ENCODE measurements around the gene CD46.
A peak's percentile ranks its signal among the peaks of the same experiment; 100 is the strongest.

Gene CD46

DNA sequence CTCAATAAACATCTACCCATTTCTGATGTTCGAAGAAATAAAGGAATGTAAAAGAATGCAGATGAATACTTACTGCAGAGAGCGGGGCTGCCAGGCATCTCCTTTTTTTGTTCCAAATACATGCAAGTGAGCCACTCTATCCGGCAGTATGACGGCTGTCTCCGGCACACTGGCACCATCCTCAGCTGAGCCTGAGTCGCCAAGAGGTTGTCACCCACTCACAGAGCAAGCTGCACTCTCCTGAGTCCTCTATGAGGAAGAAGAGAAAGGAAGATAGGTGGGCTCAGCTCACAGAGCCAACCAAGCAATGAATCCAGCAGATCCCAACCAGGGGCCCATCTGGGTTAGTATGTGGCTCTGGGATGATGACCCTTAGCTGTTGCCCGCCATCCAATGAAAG lies 65.3 kb downstream of the CD46 start:
- DNase-seq = no peak

DNA sequence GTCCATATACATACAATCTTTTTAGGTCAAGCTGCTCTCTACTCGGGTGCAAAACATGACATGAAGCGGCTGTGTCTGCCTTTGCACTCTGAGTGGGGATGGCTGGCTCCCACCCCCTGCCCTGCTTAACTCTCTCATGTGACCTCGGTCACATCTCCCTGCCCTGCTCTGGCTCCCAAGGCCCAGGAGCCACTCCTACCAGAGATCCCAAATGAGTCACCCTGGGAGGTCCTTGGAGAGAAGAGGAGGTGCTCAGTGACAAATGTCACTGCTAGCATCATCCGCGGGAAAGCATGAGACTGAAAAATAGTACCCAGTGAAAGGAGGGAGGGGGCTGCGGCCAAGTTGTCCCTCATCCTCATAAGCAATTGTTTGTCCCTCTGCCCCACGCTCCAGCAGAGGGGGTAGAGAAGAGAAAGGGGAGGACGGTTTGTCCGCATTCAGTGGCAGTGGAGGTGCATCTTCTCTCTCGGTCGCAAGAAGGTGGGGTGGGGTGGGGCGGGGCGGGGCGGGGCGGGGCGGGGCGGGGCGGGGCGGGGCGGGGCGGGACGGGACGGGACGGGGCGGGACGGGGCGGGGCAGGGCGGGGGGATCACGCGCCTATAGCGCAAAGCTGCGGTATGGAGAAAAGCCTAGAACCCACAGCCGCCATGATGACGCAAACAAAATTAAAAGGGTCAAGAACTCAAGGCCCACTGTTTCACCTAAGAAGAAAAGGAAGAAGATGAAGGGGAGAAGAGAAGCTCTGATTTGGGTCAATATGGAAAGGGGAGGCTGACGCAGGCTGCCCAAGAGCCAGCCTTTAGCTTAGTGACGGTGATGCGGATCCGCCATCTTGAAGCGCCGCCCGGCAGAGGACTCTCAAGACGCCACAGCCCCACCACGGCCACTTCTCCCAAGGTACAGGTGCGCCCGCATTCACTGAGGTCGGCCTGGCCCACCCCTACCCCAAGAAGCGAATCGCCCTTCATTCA lies 66.2 kb downstream of the CD46 start:
- no peak for DNase-seq

DNA sequence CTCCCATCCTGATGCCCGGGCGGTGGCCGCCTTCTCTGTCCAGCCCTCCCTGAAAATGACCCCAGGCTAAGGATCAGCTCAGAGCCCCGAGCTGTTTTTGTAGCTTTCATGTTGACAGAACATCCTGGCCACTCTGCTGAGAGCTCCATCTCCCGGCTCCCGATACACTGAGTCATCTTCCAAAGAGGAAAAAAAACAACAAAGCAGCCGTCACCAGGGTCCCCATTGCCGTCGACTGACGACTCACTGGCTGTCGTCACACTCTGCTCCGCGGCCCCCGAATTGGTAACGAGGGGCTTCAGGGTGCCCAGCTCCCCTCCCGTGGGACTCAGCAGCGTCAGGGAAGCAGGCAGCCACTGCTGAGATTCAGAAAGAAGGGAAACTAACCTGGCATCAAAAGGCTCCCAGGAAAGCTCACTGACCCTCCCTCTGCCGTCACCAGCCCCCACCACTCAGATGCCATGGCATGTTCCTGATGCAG lies 67.2 kb downstream of the CD46 start:
- no peak for DNase-seq

DNA sequence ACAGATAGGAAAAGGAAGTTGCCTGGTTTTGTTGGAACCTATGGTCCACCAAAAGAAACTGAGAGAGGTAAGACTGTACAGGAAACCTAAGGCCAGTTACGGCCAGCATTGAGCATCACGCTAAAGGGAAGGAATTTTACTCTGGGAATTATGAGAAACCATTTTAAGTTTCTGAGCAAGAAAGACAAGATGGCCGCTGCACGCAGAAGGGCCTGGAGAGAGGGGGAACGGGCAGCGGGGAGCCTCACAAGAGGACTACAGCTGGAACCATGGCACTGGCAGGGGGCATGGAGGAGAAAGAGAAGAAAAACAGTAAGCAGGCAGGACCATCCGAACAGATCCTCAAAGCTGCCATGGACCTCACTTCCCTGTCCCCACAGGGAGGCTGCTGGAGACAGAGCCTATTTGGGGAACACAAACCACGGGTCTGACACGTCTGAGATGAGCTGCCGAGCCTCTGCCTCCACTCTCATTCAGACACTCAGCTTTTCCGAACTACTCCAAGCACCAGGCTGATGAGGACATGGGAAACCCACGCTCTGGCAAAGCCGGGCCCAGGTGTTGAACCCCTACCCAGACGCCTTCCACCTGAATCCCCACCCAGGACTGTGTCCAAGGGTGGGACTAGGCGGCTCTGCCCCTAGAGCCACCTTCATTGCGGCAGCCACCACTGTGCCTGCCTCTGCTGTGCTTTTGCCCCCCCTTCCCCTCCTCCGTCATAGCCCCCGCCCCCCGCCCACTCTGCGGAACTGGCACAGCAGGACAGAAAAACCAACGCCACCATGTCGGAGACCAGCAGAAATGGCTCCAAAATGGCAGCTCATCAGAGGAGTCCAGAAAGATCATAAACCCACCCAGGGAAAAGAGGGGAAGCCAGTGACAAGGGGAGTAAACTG lies 69.0 kb downstream of the CD46 start:
- DNase-seq = no peak

DNA sequence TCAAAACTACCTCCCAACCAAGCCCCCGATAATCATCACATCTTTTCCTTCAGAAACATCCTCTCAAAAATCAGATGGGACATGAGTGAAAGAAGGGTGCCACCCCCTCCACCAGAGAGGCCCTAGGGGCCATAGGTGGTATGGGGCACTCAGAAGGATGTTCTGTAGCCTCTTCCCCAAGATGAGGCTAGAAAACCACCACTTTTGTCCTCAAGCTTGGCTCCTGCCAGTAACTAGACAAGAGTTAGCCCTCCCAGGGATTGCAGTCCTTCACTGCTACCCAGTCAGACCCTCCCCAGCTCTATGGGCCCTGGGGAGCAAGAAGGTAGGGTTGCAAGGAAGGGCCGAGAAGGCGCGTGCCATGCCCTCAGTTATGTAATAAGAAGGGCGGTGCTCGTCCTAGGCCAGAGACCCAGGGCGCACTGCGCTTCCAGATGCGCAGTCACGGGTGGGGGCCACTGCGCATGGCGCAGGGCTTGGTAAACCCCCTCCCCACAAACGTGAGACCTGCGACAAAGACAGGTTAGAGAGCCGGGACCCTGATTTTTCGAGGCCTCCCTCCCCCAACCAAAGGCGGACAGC lies 69.7 kb downstream of the CD46 start:
- no peak for DNase-seq

- no peak for DNase-seq
Measured at GRCh38 chr1:207822124-207822601, 70.3 kb downstream of the CD46 start.

GRCh38 chr1:207822602-207823451 lies 71.0 kb downstream of the CD46 start:
- DNase-seq = peak; percentile 11

- DNase-seq = no peak
Measured at GRCh38 chr1:207823531-207823879, 71.7 kb downstream of the CD46 start.

- peak; percentile 37 for DNase-seq
Measured at GRCh38 chr1:207823880-207824566, 72.2 kb downstream of the CD46 start.

DNA sequence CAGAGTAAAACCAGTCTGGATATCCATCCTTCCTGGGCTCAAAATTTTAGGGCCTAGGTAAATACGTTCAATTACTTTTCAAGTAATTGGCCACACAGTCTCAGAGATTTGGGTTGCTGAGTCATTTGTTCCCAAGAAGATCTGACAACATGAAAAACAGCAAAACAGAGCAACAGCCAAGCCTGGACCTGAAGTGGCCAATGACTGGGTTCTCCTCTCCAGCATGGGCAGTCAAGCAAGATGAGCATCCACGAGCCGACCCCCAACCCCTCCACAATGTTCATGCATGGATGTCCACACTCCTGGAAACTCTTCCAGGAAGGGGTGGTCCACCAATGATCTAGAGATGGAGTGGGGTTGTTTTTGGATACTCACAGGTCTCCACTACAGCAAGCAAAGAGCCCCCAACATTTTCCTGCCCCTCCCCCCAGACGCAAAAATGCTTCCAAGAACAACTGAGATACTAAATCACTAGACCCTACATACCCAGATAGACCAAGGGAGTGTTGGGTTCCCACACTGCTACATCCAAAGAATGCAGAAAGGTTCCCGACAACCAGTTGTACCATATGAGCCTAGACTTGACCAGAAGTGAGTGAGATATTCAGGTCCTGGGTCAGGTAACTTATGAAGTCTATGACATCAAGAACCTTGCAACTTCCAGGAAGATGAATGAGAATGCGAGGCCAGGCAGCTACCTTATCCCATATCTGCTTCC lies 73.0 kb downstream of the CD46 start:
- DNase-seq = no peak

DNA sequence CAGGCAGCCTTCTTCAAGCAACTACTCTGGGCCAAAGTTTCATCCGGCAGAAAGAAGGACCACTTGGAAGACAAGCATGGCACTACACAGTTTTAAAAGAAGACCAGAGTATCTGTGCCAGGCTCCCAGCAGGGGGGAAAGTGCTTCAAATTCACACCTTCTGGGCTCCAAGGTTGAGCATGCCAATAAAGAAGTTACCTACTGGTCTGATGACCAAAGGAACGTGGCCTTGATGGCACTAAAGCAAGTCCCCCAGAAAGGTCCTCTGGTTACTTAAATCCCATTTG lies 73.5 kb downstream of the CD46 start:
- no peak for DNase-seq

DNA sequence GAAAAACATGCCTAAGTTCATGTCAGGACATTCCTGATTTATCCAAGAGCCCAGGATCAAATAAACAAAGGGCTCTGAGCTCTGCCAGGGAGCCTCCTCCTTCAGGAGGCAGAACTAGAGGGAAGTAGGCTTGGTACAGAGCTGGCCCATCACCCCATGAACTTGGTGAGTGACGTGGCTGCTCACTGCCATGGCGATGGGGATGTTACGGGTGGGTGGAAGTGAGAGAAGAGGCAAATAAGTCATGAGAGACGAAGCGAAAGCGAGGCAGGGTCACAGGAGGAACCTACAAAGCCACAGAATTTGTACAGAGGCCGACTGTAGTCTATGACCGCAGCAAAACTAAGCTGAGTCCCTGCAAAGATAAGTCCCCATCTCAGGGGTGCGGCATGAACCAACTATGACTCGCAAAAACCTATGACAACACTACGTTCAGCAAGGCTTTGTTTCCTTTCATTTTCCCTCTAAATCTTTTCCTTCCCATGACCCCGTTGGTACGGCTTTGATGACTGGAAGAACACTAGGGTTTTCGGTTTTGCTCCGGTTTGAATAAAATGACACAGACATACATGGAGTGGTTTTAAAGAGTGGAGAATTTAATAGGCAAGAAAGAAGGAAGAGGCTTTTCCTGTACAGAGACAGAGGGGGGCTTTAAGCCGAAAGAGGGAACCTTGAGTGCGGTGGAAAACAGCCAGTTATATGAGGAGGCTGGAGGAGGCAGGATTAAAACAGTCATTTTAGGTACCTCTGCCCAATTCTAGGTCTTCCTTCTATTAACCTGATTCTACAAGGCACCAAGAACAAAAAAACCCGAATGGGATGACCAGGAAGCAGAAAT lies 74.1 kb downstream of the CD46 start:
- no peak for DNase-seq

DNA sequence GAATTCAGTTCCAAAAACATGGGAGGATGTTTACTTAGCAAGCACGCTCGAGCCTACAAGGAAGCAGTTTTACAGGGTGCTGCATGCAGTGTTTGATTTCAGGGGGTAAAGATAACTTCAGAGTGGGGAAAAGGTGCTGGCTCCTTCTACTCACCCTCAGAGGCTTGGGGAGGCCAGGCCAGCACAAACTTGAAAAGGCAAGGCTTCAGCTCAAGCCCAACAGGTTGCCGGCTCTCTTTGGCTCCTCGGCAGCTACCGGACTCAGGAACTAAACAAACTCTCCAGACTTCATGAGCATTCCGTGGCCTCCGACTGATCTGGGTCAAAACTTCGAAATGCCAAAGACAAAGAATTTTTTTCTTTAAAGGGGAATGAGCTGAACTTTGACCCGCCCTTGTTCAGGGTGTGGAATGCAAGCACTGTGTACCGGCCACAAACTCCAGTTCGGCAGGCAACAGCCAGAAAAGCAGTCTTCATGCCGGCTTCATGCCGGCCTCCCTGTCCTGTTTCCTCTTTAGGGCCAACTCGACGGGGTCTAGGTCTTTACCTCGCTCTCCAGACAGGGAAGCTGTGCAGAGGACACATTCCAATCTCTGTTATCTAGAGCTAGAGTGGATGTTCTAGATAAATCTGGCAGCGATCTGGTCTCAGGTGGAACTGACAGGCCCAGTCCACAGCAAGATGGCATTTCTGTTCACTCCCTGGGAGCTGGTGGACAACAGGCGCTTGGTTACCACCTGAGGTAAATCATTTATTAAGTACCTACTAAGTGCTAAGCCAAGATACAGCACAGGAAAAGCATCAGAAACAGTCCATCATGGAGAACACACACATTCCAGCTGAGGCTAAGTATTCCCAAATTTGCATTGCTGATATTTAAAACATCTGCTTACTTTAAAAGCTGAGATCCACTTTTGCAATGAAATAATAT lies 75.0 kb downstream of the CD46 start:
- no peak for DNase-seq

DNA sequence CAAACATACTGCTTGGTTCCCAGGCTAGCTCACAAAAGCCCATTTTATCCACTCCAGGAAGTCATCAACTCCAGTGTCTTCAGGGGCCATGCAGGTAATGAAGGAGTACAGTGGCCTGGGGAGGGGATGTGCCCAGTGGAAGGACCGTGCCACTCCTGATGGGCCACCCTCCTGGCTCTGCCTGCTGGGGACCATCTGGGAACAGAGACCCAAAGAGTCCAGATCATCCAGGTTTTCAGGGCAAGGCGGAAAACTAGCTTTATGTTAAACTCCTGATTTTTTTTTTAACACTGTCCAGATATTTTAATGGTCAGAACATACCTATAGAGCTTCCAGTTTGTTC lies 75.6 kb downstream of the CD46 start:
- no peak for DNase-seq

GRCh38 chr1:207828046-207828445 lies 76.2 kb downstream of the CD46 start:
- DNase-seq = no peak

GRCh38 chr1:207828485-207829158 lies 76.8 kb downstream of the CD46 start:
- DNase-seq = peak; percentile 15

DNA sequence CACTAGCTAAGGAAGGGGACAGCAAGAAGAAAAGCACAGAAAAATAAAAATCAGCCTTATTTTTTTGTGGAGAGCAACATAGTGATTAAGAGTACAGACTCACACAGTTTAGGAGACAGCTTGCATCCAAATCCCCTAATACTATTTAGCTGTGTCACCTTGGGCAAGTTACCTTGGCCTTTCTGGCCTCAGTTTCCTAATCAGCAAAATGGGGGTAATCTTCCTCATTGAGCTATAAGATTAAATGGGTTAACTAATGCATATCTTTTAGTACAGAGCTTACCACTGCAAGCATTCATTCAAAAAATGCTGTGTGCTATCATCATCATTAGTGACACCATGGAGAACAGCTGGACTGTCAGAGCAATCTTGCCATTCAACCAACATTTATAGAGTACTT lies 77.7 kb downstream of the CD46 start:
- DNase-seq = no peak

DNA sequence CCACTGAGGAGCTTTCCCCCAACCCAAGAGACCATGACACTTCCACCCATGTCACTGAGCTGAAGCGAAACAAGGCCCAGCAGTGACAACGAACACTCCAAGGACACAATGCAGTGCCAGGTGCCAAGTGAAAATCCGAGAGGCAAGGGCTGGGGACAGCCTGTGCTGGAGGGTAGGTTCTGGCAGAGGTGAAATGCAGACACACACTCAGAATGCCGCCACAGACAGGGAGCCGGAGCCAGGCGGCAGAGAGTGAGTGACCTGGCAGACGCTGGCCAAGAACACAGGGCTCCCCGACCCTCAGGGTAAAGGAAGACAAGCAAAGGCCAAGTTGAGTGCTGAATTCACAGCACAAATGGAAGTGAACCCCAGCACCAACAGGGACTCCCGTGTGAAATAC lies 78.9 kb downstream of the CD46 start:
- no peak for DNase-seq

Measured in NCI-H2171 treated with DMSO at 0.1 percent for 48 hours (cell line).